NCI-H128 (cell line): ENCODE results near the gene MTG2.

Experiments used
- DNase-seq: peaks from one replicate; lab custom pipeline; 2025; ENCODE audit not compliant: unreplicated experiment; lab: John Stamatoyannopoulos, UW

Gene MTG2

GRCh38 chr20:62246431-62246830, 63.6 kb downstream of the MTG2 start:
- no peak for DNase-seq

- DNase-seq, result no peak
Measured at GRCh38 chr20:62246872-62247652, 64.2 kb downstream of the MTG2 start.

- no peak for DNase-seq
Measured at GRCh38 chr20:62248890-62249560, 66.2 kb downstream of the MTG2 start.

- DNase-seq, result no peak
Measured at GRCh38 chr20:62252342-62252966, 69.6 kb downstream of the MTG2 start.
